NCI-H146 treated with DMSO at 0.1 percent for 48 hours (cell line): ENCODE measurements around the gene DHX30.

Experiments
- DNase-seq: peaks from one replicate; lab custom pipeline; 2025; ENCODE audit not compliant: unreplicated experiment; lab: John Stamatoyannopoulos, UW

The DHX30 gene

DNA sequence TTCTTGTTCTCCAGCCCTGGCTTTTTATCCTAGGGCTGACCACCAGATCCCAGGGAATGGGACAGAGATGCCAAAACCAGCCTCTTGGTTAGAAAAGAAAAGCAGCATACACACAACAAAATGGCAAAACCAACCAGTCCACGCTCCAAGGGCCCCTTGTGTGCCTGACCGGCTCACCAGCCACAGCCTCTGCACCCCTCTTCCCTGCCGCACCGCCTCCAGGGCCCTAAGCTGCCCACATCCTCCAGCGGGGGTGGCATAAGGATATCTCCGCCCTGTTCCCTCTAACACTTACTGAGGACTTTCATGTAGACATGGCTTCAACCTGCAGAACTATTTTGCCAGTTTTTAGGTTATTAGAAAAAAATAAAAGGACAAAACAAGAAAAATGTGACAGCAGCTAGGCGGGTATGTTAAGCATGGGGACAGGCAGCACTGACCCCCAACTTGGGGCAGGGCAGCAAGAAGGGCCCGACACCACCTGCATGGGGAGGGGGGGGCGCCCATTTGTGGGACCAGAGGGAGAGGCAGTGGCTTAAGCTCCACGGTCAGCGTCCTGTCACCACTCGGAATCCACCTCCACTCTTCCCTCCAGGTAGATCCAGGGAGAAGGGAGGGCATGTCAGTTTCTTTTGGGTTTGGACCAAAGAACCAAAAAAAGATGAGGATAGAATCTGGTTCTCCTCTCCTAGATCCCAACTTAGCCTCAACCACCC, 49.1 kb downstream of the DHX30 start:
- DNase-seq: no peak

DNA sequence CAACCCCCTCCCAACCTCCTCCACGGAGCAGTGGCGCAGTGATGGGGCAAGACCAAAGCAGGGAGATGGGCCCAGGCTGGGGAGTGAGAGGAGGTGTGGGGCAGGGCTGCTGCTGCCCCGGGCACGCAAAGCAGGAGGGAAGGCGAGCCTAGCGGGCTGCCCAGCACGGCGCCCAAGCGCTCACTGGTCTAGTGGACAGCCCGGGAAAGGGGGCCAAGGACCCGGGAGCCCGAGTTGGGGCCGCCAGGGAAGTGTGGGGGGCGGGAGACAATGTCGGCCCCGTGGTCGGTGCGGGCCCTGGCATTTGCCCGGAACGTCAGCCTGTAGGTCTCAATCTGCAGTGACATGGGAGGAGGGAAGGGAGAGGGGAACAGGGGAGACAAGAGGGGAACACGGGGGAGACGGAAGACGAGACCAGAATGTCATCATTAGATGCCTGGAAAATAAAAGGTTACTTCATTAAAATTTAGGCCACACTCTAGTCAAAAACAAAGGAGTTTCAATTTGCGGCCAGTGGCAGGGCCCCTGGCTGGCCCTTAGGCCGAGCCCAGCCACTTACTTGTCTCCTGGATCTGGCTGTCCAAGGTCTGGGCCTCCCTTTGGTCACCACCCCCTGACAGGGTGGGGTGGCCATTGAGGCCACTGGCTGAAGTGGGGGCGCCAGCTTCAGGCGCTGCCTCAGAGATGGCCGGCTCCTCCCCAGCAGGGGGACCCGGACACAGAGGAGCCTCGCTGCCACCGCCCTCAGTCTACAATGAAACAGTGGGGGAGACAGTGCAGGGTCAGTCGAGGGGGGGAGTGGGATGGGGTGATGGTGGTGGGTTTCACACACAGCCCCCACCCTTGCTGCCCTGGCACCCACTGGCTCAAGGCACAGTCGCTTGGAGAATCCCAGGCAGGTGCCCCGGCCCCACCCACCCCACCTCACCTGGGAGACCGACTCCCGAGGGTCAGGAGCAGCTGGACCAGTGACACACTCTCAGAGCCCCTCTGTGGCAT, 50.0 kb downstream of the DHX30 start:
- DNase-seq: no peak

- no peak for DNase-seq
Measured at GRCh38 chr3:47854267-47854666, 51.3 kb downstream of the DHX30 start.

DNA sequence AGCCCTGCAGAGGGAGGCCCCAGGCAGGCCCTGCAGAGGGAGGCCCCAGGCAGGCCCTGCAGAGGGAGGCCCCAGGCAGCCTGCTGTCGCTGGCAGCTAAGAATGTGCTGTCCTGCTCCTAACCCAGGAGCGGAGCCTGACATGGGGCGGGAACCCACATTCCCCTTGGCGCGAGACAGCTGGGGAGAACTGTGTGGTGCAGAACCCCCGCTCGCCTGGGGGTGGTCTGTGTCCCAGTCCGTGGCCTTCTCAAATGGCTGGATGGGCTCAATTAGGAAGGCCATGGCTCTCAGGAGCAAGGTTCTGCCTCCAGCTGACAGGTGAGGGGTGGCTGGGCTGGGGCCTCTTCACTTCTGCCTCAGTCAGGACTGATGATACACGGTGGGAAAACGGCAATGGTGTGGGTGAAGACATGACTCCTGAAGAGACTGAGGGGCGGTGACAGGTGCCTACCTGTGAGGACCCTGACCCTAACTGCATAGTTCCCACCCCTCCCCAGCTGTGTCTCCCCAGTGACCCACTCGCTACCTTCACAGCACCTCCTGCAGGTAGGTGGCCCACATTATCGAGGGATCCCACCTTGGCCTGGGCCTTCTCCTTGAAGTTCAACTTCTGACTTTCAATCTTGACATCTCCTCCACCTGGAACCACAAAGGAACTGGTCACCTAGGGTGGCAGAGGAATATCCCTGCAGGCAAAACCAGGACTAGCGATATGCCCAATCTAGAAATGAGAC, 52.0 kb downstream of the DHX30 start:
- DNase-seq: no peak

DNA sequence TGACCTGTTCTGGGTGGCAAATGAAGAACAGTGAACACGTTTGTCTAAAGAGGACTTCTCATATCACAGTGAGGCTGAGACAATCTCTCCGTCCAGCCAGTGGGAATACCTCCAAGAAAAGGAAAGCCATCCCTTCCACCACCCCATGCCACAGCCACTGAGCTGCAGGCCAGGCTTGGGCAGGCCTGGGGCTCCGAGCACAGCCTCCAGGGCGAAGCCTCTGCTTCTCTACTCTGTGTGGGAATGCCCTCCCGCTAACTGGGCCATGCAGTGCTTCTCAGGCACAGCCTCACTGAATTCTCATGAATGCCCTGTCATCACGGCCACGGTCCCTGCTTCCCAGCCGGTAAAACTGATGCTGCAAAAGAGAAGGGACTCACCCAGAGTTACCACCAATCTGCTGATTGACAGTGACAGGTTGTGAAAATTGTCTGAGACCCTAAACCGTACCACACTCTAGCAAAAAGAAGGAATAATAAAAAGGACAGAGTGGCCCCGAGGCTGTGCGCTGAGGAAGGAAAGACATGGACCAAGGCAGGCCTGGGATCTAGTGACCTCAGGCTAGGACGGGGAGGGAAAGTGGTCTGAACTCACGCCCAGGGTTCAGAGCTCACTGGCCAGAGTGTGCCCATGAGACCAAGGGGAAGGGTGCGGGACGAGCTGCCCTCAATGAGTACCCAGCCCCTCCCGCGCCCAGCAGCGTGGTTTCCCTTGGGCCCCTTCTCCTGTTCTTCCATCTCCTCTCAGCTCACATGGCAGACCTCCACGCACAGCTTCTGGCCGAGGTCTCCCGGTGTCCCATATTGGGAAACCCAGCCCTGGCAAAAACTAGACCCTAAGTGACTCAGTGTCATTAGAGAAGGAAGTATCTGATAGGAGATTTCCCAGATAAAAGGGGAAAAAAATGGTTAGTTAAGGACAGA, 52.8 kb downstream of the DHX30 start:
- no peak for DNase-seq

GRCh38 chr3:47856669-47857068, 53.7 kb downstream of the DHX30 start:
- DNase-seq: no peak

- no peak for DNase-seq
Measured at GRCh38 chr3:47857151-47857550, 54.2 kb downstream of the DHX30 start.

- DNase-seq: no peak
Measured at GRCh38 chr3:47859956-47860605, 57.1 kb downstream of the DHX30 start.

GRCh38 chr3:47863391-47864128, 60.6 kb downstream of the DHX30 start:
- DNase-seq: no peak

- DNase-seq: no peak
Measured at GRCh38 chr3:47865192-47865591, 62.3 kb downstream of the DHX30 start.

DNA sequence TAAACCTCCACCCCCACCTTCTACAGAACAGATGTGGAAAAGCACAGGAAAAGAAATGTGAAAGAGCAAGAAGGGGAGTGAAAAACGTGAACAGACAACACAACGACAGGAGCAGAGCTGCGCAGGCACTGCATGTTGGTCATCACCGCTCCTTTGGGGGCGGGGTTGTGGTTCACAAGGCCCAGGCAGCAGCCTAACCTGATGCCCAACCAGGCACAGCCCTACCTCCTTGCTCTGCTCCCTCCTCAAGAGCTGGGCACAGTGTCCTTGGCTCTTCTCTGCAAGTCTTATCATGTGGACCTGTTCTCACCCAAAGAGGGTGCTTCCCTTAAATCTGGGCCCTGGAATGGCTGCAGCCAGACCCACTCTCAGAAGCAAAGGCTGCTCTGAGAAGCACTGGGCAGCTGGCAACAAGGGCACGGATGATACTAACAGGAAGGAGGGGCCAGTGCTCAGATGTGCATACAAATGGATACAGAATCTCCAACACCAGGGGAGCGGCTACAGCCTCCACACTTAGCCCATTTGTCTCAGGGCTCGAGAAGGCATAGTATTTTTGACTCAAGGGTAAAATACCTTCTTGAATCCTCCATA, 64.6 kb downstream of the DHX30 start:
- DNase-seq: no peak

- DNase-seq: no peak
Measured at GRCh38 chr3:47868306-47868705, 65.4 kb downstream of the DHX30 start.

DNA sequence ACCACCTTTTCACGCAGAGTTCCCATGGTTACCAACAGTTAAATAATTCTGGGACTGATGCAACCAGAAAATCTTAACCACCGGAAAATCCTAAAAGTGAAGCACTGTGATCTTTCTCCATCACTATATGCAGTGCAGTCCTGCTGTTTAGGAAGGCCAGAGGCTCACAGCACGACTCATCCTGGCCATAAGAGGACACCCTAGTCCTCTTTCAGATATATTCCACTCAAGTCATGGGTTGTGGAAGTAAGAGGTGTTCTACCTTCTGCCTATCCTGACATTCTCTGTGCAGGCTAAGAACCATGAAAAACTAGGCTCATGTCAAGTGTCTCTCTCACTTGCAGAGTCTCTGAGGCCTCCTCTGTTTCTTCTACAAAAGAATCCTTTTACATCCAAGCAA, 67.2 kb downstream of the DHX30 start:
- DNase-seq: no peak

- no peak for DNase-seq
Measured at GRCh38 chr3:47870702-47871260, 67.8 kb downstream of the DHX30 start.

- no peak for DNase-seq
Measured at GRCh38 chr3:47871389-47871788, 68.5 kb downstream of the DHX30 start.

DNA sequence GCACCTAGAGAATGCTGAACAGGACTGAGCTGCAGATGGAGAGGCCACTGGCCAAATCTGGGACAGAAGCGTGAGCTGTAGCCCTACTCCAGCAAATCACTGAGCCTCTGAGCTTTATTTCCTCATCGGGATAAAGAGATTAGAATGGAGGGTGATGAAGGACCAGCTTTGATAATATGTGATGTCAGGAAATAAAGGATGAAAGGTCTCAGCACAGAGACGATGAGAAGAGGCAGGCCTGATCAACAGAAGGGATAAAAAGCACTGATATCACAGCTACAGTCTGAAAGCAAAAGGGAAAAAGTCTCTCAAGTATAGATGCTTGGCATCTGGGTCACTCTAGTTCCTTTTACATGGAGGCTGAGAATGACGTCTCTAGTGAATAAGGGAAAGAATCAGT, 70.0 kb downstream of the DHX30 start:
- DNase-seq: no peak

GRCh38 chr3:47874438-47874837, 71.5 kb downstream of the DHX30 start:
- DNase-seq: no peak

DNA sequence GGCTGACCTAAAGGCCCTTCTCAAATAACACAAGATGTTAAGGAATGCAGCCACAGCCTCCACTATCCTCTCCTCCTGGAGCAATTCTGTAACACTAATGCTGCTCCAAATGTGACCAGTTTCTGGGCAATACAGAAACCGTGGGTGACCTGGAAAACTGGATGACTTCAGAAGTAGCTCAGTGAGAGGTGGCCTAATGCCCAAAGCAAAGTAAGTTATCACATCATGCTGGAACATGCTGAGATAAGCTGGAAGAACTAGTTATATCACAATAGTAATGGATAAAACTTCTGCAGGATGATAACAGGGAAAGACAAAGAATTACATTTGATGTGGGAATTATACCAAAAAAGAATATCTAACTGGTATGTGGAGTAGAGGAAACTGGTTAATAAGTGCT, 72.0 kb downstream of the DHX30 start:
- no peak for DNase-seq

GRCh38 chr3:47877290-47877689, 74.4 kb downstream of the DHX30 start:
- DNase-seq: no peak
